Measurements from ENCODE around the gene RNASEH2A. TPM values are rescaled to one million over a fixed set of nuclear protein-coding genes. Genes with fewer than 3 reads are reported as not detected.

RNASEH2A gene
- total and polyA plus RNA-seq, 2 donors (not counting 1 experiment from before 2014, with no cell fraction given), result 14.5 to 18.9 TPM

GRCh38 chr19:12791345-12792050, 14.9 kb upstream of the RNASEH2A start, which contains the start of gene JUNB:
Gene JUNB (plus strand): TSS chr19:12791486. CDS start chr19:12791772, 286 bp downstream.
- Histone ChIP-seq H3K4me1 (ENCODE audit: control insufficient read depth in 2 of 2, insufficient read depth in 2 of 2, low read length in 2 of 2) (peaks cover 49 to 62% of the 10 kb centered on the region in 2 donors), H3K36me3 (replicated peaks in 1 of 2; ENCODE audit: control extremely low read depth in 1 of 2, control insufficient read depth in 1 of 2, extremely low read depth in 1 of 2, insufficient read depth in 2 of 2, low read length in 1 of 2) (peaks cover 0 to 4% of the 10 kb centered on the region in 2 experiments), H3K9me3 (ENCODE audit: control extremely low read depth in 1 of 3, control insufficient read depth in 2 of 3, insufficient read depth in 1 of 3, low read length in 2 of 3) (no peaks in the 10 kb centered on the region), H3K79me2 (ENCODE audit: control insufficient read depth, insufficient read depth, low read length) (peaks cover 25% of the 10 kb centered on the region), H3K4me3 (ENCODE audit: control extremely low read depth in 1 of 5, extremely low read depth in 1 of 5, insufficient read depth in 1 of 5, low read depth in 2 of 5, low read length in 4 of 5) (peak within 1 kb of the TSS; percentile 94 to 99 (median 97)), H3K27ac (ENCODE audit: low read length in 2 of 2) (peak within 1 kb of the TSS; percentile 95 to 97), H4K20me1 (ENCODE audit: control insufficient read depth, insufficient read depth, low read length, poor library complexity, severe bottlenecking) (peaks cover 19% of the 10 kb centered on the region), H3K4me2 (replicated peaks; ENCODE audit: low read depth, low read length, poor library complexity, severe bottlenecking) (peak within 1 kb of the TSS; percentile 91), H2AFZ (ENCODE audit: insufficient read depth, low read depth, low read length, poor library complexity, severe bottlenecking) (no peak within 1 kb of the TSS), H3K27me3 (replicated peaks in 1 of 4; ENCODE audit: control extremely low read depth in 1 of 4, control insufficient read depth in 3 of 4, insufficient read depth in 4 of 4, low read length in 3 of 4) (no peaks in the 10 kb centered on the region), H3K9ac (ENCODE audit: low read length) (peak within 1 kb of the TSS; percentile 86)
- WGBS (ENCODE audit: insufficient coverage), result under 1% methylated on average over 73 of the region's 73 CpGs
- Mint-ChIP-seq H3K4me1 (peaks cover 51% of the 10 kb centered on the region), H3K27ac (peak within 1 kb of the TSS; percentile 99), H3K4me3 (peak within 1 kb of the TSS; percentile 97), H3K27me3 (no peaks in the 10 kb centered on the region), H3K9me3 (ENCODE audit: insufficient read depth) (no peaks in the 10 kb centered on the region)
- TF ChIP-seq EZH2 (IDR thresholded peaks at IDR 0.05; ENCODE audit: borderline replicate concordance, insufficient read depth, low read depth, low read length, poor library complexity, severe bottlenecking), result no peak
- TF ChIP-seq CTCF (IDR thresholded peaks at IDR 0.05), result no peak
- peak; percentile 34 for ATAC-seq (ENCODE audit: low read depth)
- ChIA-PET CTCF (interaction anchor here (0.5 to 17.9 kb wide), 7 partner anchors 9 to 123 kb away, joined by 3 to 1147 read pairs (median 4); partner anchors contain the start of genes HOOK2 and RNASEH2A), POLR2A (interaction anchor here (0.6 to 6.8 kb wide), 14 partner anchors 9 to 313 kb away, joined by 3 to 233 read pairs (median 5); partner anchors contain the start of genes DHPS, GET3, HOOK2 and MAN2B1)
- peak; percentile 98 for DNase-seq
- intact Hi-C loops (cut with micrococcal nuclease), result loop anchor here (5.0 kb wide), 3 partner anchors 59 to 1046 kb away; partner anchors contain the start of genes TRIR, ZNF490 and ZNF791
